ENCODE data around the gene PTPN7.
"Not testable (repeated sequence)": the region's sequence is repeated elsewhere in the genome, so short reads cannot be mapped to it uniquely, and the experiment has no call there.

DNA sequence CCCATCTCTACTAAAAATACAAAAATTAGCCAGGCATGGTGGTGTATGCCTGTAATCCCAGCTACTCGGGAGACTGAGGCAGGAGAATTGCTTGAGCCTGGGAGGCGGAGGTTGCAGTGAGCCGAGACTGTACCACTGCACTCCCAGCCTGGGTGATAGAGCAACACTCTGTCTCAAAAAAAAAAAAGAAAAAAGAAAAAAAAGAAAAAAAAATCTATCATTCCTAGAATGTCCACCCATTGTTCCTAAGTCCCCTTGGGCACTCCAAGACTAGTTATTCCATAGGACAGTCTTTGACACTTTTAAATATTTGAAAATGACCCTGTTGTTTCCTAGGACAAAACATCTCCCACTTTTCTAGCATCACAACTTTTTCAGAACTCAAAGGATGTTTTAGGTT lies 18.9 kb downstream of the PTPN7 start:
- TF ChIP-seq, protein P1, sequence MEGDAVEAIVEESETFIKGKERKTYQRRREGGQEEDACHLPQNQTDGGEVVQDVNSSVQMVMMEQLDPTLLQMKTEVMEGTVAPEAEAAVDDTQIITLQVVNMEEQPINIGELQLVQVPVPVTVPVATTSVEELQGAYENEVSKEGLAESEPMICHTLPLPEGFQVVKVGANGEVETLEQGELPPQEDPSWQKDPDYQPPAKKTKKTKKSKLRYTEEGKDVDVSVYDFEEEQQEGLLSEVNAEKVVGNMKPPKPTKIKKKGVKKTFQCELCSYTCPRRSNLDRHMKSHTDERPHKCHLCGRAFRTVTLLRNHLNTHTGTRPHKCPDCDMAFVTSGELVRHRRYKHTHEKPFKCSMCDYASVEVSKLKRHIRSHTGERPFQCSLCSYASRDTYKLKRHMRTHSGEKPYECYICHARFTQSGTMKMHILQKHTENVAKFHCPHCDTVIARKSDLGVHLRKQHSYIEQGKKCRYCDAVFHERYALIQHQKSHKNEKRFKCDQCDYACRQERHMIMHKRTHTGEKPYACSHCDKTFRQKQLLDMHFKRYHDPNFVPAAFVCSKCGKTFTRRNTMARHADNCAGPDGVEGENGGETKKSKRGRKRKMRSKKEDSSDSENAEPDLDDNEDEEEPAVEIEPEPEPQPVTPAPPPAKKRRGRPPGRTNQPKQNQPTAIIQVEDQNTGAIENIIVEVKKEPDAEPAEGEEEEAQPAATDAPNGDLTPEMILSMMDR (IDR thresholded peaks at IDR 0.05) = not testable (repeated sequence)
- not testable (repeated sequence) for TF ChIP-seq EP300, POLR2A, POLR2AphosphoS5 (IDR thresholded peaks at IDR 0.05)

Data from gastroesophageal sphincter (tissue), 3 donors.